H9 (cell line): Measurements from ENCODE around the gene TXNDC8. TPM values are rescaled to one million over a fixed set of nuclear protein-coding genes. Genes with fewer than 3 reads are reported as not detected.

Experiments used
- DNase-seq: peaks from one replicate; pipeline ENCODE4 v3.0.0-alpha.2; 2017
- H2AFZ ChIP-seq: one replicate; pipeline ENCODE4 v1.6.1; 2013; ENCODE audit warnings: mild to moderate bottlenecking, low read length, control low read depth, moderate library complexity
- H2AK5ac ChIP-seq: 2 replicates; pipeline ENCODE4 v1.6.1; 2013; ENCODE audit warnings: low read length, control low read depth, mixed read lengths; ENCODE audit not compliant: insufficient read length
- H2BK120ac ChIP-seq: one replicate; pipeline ENCODE4 v1.6.1; 2013; ENCODE audit warnings: low read depth, mild to moderate bottlenecking, low read length, control low read depth, inconsistent platforms; ENCODE audit not compliant: poor library complexity, severe bottlenecking
- H2BK12ac ChIP-seq: 2 replicates; pipeline ENCODE4 v1.6.1; 2013; ENCODE audit warnings: low read length, control low read depth, mixed read lengths, low read depth; ENCODE audit not compliant: insufficient read length
- H2BK15ac ChIP-seq: 2 replicates; pipeline ENCODE4 v1.6.1; 2013; ENCODE audit warnings: low read depth, low read length, control low read depth
- H2BK20ac ChIP-seq: one replicate; pipeline ENCODE4 v1.6.1; 2013; ENCODE audit warnings: low read depth, mild to moderate bottlenecking, low read length, control low read depth, inconsistent platforms; ENCODE audit not compliant: poor library complexity, severe bottlenecking
- H2BK5ac ChIP-seq: 2 replicates; pipeline ENCODE4 v1.6.1; 2013; ENCODE audit warnings: low read length, control low read depth, mixed read lengths; ENCODE audit not compliant: insufficient read length
- H3K14ac ChIP-seq: 2 replicates; pipeline ENCODE4 v1.6.1; 2013; ENCODE audit warnings: low read length, control low read depth; ENCODE audit not compliant: insufficient read depth
- H3K18ac ChIP-seq: 2 replicates; pipeline ENCODE4 v1.6.1; 2013; ENCODE audit warnings: low read depth, mild to moderate bottlenecking, mixed read lengths, low read length, control low read depth; ENCODE audit not compliant: insufficient read length
- H3K23ac ChIP-seq: 2 replicates; pipeline ENCODE4 v1.6.1; 2013; ENCODE audit warnings: low read length, control low read depth, mixed read lengths, low read depth; ENCODE audit not compliant: insufficient read length
- H3K23me2 ChIP-seq: 2 replicates; pipeline ENCODE4 v1.6.1; 2013; ENCODE audit warnings: low read depth, mild to moderate bottlenecking, mixed read lengths, low read length, control low read depth; ENCODE audit not compliant: insufficient read length, poor library complexity, severe bottlenecking
- H3K27ac ChIP-seq: 2 replicates; pipeline ENCODE4 v1.5.1; 2013; ENCODE audit warnings: low read length, control low read depth, mixed read lengths, low read depth; ENCODE audit not compliant: insufficient read length
- H3K27me3 ChIP-seq: 2 replicates; pipeline ENCODE4 v1.6.1; 2013; ENCODE audit warnings: low read length, control low read depth, inconsistent platforms; ENCODE audit not compliant: insufficient read depth
- H3K4ac ChIP-seq: 2 replicates; pipeline ENCODE4 v1.6.1; 2013; ENCODE audit warnings: low read depth, mild to moderate bottlenecking, control low read depth, inconsistent platforms, low read length, moderate library complexity
- H3K4me1 ChIP-seq: 2 replicates; pipeline ENCODE4 v1.6.1; 2013; ENCODE audit warnings: low read length, control low read depth, inconsistent platforms; ENCODE audit not compliant: insufficient read depth
- H3K4me2 ChIP-seq: 2 replicates; pipeline ENCODE4 v1.6.1; 2013; ENCODE audit warnings: low read length, control low read depth, mixed read lengths; ENCODE audit not compliant: insufficient read length, insufficient read depth
- H3K56ac ChIP-seq: 2 replicates; pipeline ENCODE4 v1.6.1; 2013; ENCODE audit warnings: low read depth, mild to moderate bottlenecking, mixed read lengths, low read length, control low read depth; ENCODE audit not compliant: insufficient read length
- H3K79me1 ChIP-seq: 2 replicates; pipeline ENCODE4 v1.6.1; 2013; ENCODE audit warnings: low read depth, mild to moderate bottlenecking, moderate library complexity, low read length, control low read depth, inconsistent platforms; ENCODE audit not compliant: insufficient read depth, poor library complexity, severe bottlenecking
- H3K79me2 ChIP-seq: 2 replicates; pipeline ENCODE4 v1.6.1; 2013; ENCODE audit warnings: low read length, control low read depth, inconsistent platforms; ENCODE audit not compliant: insufficient read depth
- H3K9ac ChIP-seq: 2 replicates; pipeline ENCODE4 v1.6.1; 2013; ENCODE audit warnings: low read length, control low read depth, mixed read lengths; ENCODE audit not compliant: insufficient read length; ENCODE audit errors: extremely low read depth
- H3K9me3 ChIP-seq: one replicate; pipeline ENCODE4 v1.6.1; 2013; ENCODE audit warnings: low read depth, low read length, inconsistent platforms; ENCODE audit not compliant: control insufficient read depth
- H3T11ph ChIP-seq: one replicate; pipeline ENCODE4 v1.6.1; 2013; ENCODE audit warnings: mild to moderate bottlenecking, low read length, control low read depth, inconsistent platforms
- H4K20me1 ChIP-seq: one replicate; pipeline ENCODE4 v1.6.1; 2013; ENCODE audit not compliant: control insufficient read depth, insufficient read length, insufficient read depth
- H4K5ac ChIP-seq: 2 replicates; pipeline ENCODE4 v1.6.1; 2013; ENCODE audit warnings: low read depth, mild to moderate bottlenecking, mixed read lengths, low read length, control low read depth; ENCODE audit not compliant: insufficient read length
- H4K8ac ChIP-seq: replicated peaks from 2 replicates; pipeline ENCODE4 v1.6.1; 2013; ENCODE audit warnings: low read length, control low read depth, mixed read lengths, low read depth; ENCODE audit not compliant: insufficient read length
- H4K91ac ChIP-seq: 2 replicates; pipeline ENCODE4 v1.6.1; 2013; ENCODE audit warnings: low read depth, mild to moderate bottlenecking, moderate library complexity, mixed read lengths, low read length, control low read depth; ENCODE audit not compliant: insufficient read length
- H3K27ac Mint-ChIP-seq, 3 experiments: 2 replicates in 2 of 3; 3 replicates in 1 of 3; pipeline ENCODE4 v1.8.0; 2020 to 2021; ENCODE audit warnings: mixed read lengths in 3 of 3, mild to moderate bottlenecking in 1 of 3, moderate library complexity in 1 of 3
- H3K27me3 Mint-ChIP-seq: 2 replicates; pipeline ENCODE4 v1.8.0; 2021; ENCODE audit warnings: low read depth, mild to moderate bottlenecking, moderate library complexity, mixed read lengths
- H3K36me3 Mint-ChIP-seq, 3 experiments: 2 replicates in 2 of 3; 3 replicates in 1 of 3; pipeline ENCODE4 v1.8.0; 2020 to 2021; ENCODE audit warnings: low read depth in 3 of 3, mixed read lengths in 3 of 3; ENCODE audit not compliant: insufficient read depth in 1 of 3
- H3K4me1 Mint-ChIP-seq, 2 experiments: 2 replicates each; pipeline ENCODE4 v1.8.0; 2020; ENCODE audit warnings: mixed read lengths in 2 of 2
- H3K4me3 Mint-ChIP-seq, 2 experiments: 2 replicates in 1 of 2; 3 replicates in 1 of 2; pipeline ENCODE4 v1.8.0; 2020 to 2021; ENCODE audit warnings: mild to moderate bottlenecking in 2 of 2, mixed read lengths in 2 of 2, moderate library complexity in 1 of 2
- H3K9me3 Mint-ChIP-seq, 2 experiments: 2 replicates in 1 of 2; 3 replicates in 1 of 2; pipeline ENCODE4 v1.8.0; 2020; ENCODE audit warnings: mild to moderate bottlenecking in 2 of 2, mixed read lengths in 2 of 2, moderate library complexity in 1 of 2
- WGBS: extraction: QIAGEN DNeasy Blood & Tissue Kit; methylation state at CpG from one replicate; pipeline ENCODE4 v1.1.7; 2013; ENCODE audit warnings: missing lambda C conversion rate, low lambda C conversion rate, mixed read lengths; ENCODE audit not compliant: insufficient read length; ENCODE audit errors: extremely low coverage; 5-methylcytosine and 5-hydroxymethylcytosine counted together
- total RNA-seq: library from RNA; stranded (reverse); gene quantifications from 2 replicates; pipeline ENCODE4 v1.2.1, GENCODE V29; 2021
- TF ChIP-seq, protein P1 (sequence below): fragments of 200-600 bp; sonication (generic); conservative IDR thresholded peaks from 3 replicates; pipeline ENCODE4 v1.8.0; 2021; ENCODE audit warnings: antibody characterized with exemption, mild to moderate bottlenecking

Gene TXNDC8
- total RNA-seq, 1 experiment from 2014 or later = not detected

DNA sequence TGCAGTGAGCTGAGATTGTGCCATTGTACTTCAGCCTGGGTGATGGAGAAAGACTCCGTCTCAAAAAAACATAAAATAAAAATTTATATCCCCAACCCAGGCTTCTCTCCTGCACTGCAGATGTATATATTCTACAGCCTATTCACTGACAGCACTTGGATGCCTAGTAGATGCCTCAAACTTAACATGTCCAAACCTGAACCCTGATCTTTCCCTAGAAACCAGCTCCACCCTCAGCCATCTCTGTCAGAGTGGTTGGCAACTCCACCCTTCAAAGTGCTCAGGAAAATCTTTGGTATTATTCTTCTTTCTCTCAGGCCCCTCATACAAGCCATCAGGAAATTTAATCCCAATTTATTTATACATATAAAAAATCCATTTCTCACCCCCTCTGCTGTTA, 44.4 kb downstream of the TXNDC8 start:
- Histone ChIP-seq H3K18ac (no peak overlapping the region), H3K79me1 (no peaks in the 10 kb centered on the region), H4K91ac (no peak overlapping the region), H3K4me1 (no peaks in the 10 kb centered on the region), H4K8ac (no peak overlapping the region), H3K4me2 (no peak overlapping the region), H2BK5ac (no peak overlapping the region), H3T11ph (no peak overlapping the region), H3K27ac (no peak overlapping the region), H3K23ac (no peak overlapping the region), H4K5ac (no peak overlapping the region), H3K27me3 (no peaks in the 10 kb centered on the region), H3K56ac (no peak overlapping the region), H3K4ac (no peak overlapping the region), H3K9me3 (no peaks in the 10 kb centered on the region), H2BK20ac (no peak overlapping the region), H2AFZ (no peak overlapping the region), H3K23me2 (no peaks in the 10 kb centered on the region), H2AK5ac (no peak overlapping the region), H3K9ac (no peak overlapping the region), H2BK12ac (no peak overlapping the region), H3K79me2 (no peaks in the 10 kb centered on the region), H2BK120ac (no peak overlapping the region), H3K14ac (no peak overlapping the region), H2BK15ac (no peak overlapping the region), H4K20me1 (no peaks in the 10 kb centered on the region)
- H3K36me3 Mint-ChIP-seq = no peaks in the 10 kb centered on the region
- DNase-seq = no peak
- no peaks in the 10 kb centered on the region for H3K27me3 Mint-ChIP-seq
- H3K4me1 Mint-ChIP-seq = peaks cover 2 to 3% of the 10 kb centered on the region in 2 experiments; a peak in 3 of 4 replicates
- H3K4me3 Mint-ChIP-seq = no peak overlapping the region
- 0 out of 7 replicates have a peak overlapping the region, but pooled peaks of 1 of the 3 experiments have one; percentile 64 for H3K27ac Mint-ChIP-seq
- no peaks in the 10 kb centered on the region for H3K9me3 Mint-ChIP-seq
- TF ChIP-seq, protein P1, sequence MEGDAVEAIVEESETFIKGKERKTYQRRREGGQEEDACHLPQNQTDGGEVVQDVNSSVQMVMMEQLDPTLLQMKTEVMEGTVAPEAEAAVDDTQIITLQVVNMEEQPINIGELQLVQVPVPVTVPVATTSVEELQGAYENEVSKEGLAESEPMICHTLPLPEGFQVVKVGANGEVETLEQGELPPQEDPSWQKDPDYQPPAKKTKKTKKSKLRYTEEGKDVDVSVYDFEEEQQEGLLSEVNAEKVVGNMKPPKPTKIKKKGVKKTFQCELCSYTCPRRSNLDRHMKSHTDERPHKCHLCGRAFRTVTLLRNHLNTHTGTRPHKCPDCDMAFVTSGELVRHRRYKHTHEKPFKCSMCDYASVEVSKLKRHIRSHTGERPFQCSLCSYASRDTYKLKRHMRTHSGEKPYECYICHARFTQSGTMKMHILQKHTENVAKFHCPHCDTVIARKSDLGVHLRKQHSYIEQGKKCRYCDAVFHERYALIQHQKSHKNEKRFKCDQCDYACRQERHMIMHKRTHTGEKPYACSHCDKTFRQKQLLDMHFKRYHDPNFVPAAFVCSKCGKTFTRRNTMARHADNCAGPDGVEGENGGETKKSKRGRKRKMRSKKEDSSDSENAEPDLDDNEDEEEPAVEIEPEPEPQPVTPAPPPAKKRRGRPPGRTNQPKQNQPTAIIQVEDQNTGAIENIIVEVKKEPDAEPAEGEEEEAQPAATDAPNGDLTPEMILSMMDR = no peak
- no CpG with 5 or more reads among the region's 1 CpG for WGBS
